HL-60 (cell line): ENCODE data around the gene FBXW9.

Source experiments
- DNase-seq, 2 experiments: peaks; one replicate each; pipeline ENCODE4 v3.0.0-alpha.2; 2010 to 2020; ENCODE audit warnings: low read depth in 1 of 2, low spot score in 1 of 2
- H3K27ac ChIP-seq: fragments of 250-450 bp; sonication (Bioruptor Pico); replicated peaks from 2 replicates; pipeline ENCODE4 v1.5.1; 2020; ENCODE audit warnings: mild to moderate bottlenecking, moderate library complexity
- H3K27me3 ChIP-seq: fragments of 250-450 bp; sonication (Bioruptor Pico); 2 replicates; pipeline ENCODE4 v1.5.1; 2021; ENCODE audit warnings: mild to moderate bottlenecking, moderate library complexity; ENCODE audit not compliant: insufficient read depth, poor library complexity, severe bottlenecking
- H3K4me3 ChIP-seq: replicated peaks from 2 replicates; pipeline ENCODE4 v1.5.1; 2011; ENCODE audit warnings: mild to moderate bottlenecking, control low read depth, low read length; ENCODE audit not compliant: insufficient read depth
- CTCF ChIP-seq: IDR thresholded peaks from one replicate; pipeline ENCODE4 v1.5.1; 2011; ENCODE audit warnings: low read length, control low read depth, inconsistent platforms; ENCODE audit not compliant: insufficient read depth
- GABPA ChIP-seq: IDR thresholded peaks from 2 replicates; pipeline ENCODE4 v1.6.1; 2012; ENCODE audit warnings: low read depth
- POLR2AphosphoS5 ChIP-seq: IDR thresholded peaks from 2 replicates; pipeline ENCODE4 v1.6.1; 2012; ENCODE audit warnings: low read depth
- REST ChIP-seq: IDR thresholded peaks from 2 replicates; pipeline ENCODE4 v1.6.1; 2012; ENCODE audit warnings: low read depth; ENCODE audit not compliant: insufficient replicate concordance
- SPI1 ChIP-seq: IDR thresholded peaks from 2 replicates; pipeline ENCODE4 v1.6.1; 2012; ENCODE audit warnings: low read depth, mild to moderate bottlenecking, borderline replicate concordance

FBXW9 gene

GRCh38 chr19:12705654-12706331, 9.4 kb upstream of the FBXW9 start:
- Histone ChIP-seq H3K4me3 (no peak overlapping the region), H3K27me3 (no peaks in the 10 kb centered on the region), H3K27ac (no peak overlapping the region)
- DNase-seq: no peak
- TF ChIP-seq REST (no peak), SPI1 (no peak), CTCF (no peak), GABPA (no peak), POLR2AphosphoS5 (no peak)

- Histone ChIP-seq H3K27ac (no peak overlapping the region), H3K4me3 (no peak overlapping the region), H3K27me3 (no peaks in the 10 kb centered on the region)
- TF ChIP-seq CTCF: no peak
- TF ChIP-seq REST: no peak
- no peak for TF ChIP-seq GABPA
- no peak for TF ChIP-seq POLR2AphosphoS5
- no peak for TF ChIP-seq SPI1
- no peak for DNase-seq
Measured at GRCh38 chr19:12705169-12705568, 8.7 kb upstream of the FBXW9 start.

- no peak for DNase-seq
- Histone ChIP-seq H3K27me3 (no peaks in the 10 kb centered on the region), H3K27ac (no peak overlapping the region), H3K4me3 (no peak overlapping the region)
- TF ChIP-seq SPI1: no peak
- TF ChIP-seq REST: no peak
- peak; percentile 20; the same call in 1 of the 2 replicates for TF ChIP-seq POLR2AphosphoS5
- no peak for TF ChIP-seq CTCF
- TF ChIP-seq GABPA: no peak
Measured at GRCh38 chr19:12703046-12703445, 6.6 kb upstream of the FBXW9 start.
